Esophagus muscularis mucosa (tissue), 3 donors: ENCODE results near the gene BGN.

Experiments used
- POLR2A ChIP-seq: fragments of 450-650 bp; IDR thresholded peaks from one replicate; pipeline ENCODE4 v1.6.1; 2017; ENCODE audit warnings: antibody characterized with exemption, moderate library complexity, mild to moderate bottlenecking, low read depth
- TF ChIP-seq, protein P1 (sequence below), 3 experiments: fragments of 200-600 bp in 2 of 3; fragments of 450-650 bp in 1 of 3; sonication (generic) in 2 of 3; IDR thresholded peaks; one replicate each; pipeline ENCODE4 v1.5.1; 2017 to 2019; ENCODE audit warnings: antibody characterized with exemption in 3 of 3, mild to moderate bottlenecking in 2 of 3, moderate library complexity in 1 of 3

DNA sequence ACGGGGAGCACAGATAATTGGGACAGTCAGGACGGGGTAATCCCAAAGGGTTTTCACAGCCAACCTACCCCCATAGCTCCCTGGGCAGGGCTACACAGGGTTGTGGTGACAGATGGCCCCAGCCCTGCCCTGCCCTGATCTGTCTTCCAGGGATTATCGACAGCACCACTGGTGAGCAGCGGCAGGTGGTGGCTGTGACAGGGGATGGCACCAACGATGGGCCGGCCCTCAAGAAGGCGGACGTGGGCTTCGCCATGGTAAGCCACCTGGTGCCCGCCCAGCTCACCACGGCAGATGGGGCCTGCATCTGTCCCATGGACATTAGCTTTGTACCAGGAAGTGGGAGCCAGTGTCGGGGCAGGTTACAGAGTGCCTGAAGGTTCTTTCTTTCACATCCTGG lies 62.0 kb downstream of the BGN start:
- TF ChIP-seq, protein P1, sequence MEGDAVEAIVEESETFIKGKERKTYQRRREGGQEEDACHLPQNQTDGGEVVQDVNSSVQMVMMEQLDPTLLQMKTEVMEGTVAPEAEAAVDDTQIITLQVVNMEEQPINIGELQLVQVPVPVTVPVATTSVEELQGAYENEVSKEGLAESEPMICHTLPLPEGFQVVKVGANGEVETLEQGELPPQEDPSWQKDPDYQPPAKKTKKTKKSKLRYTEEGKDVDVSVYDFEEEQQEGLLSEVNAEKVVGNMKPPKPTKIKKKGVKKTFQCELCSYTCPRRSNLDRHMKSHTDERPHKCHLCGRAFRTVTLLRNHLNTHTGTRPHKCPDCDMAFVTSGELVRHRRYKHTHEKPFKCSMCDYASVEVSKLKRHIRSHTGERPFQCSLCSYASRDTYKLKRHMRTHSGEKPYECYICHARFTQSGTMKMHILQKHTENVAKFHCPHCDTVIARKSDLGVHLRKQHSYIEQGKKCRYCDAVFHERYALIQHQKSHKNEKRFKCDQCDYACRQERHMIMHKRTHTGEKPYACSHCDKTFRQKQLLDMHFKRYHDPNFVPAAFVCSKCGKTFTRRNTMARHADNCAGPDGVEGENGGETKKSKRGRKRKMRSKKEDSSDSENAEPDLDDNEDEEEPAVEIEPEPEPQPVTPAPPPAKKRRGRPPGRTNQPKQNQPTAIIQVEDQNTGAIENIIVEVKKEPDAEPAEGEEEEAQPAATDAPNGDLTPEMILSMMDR (IDR thresholded peaks at IDR 0.05) = no peak
- no peak for TF ChIP-seq POLR2A
